HG03469 (cell line): ENCODE measurements around the gene MREG.

Experiments
- ATAC-seq: cut with Tn5 transposase; IDR thresholded peaks from one replicate; pipeline ENCODE4 v1.9.1; 2021; ENCODE audit warnings: mild to moderate bottlenecking, moderate library complexity, moderate number of reproducible peaks; ENCODE audit not compliant: unreplicated experiment

MREG gene

GRCh38 chr2:215920244-215921100, 92.9 kb downstream of the MREG start:
- ATAC-seq, result peak; percentile 44

GRCh38 chr2:215919624-215920243, 93.6 kb downstream of the MREG start:
- no peak for ATAC-seq

- no peak for ATAC-seq
Measured at GRCh38 chr2:215918901-215919599, 94.3 kb downstream of the MREG start.

GRCh38 chr2:215917953-215918620, 95.3 kb downstream of the MREG start:
- ATAC-seq, result peak; percentile 79

- no peak for ATAC-seq
Measured at GRCh38 chr2:215915441-215915840, 97.9 kb downstream of the MREG start.

- no peak for ATAC-seq
Measured at GRCh38 chr2:215914777-215915165, 98.6 kb downstream of the MREG start.

- ATAC-seq, result no peak
Measured at GRCh38 chr2:215914054-215914776, 99.1 kb downstream of the MREG start.

GRCh38 chr2:215912299-215912842, 101.0 kb downstream of the MREG start:
- no peak for ATAC-seq

- ATAC-seq, result no peak
Measured at GRCh38 chr2:215911301-215912085, 101.9 kb downstream of the MREG start.

- ATAC-seq, result no peak
Measured at GRCh38 chr2:215910180-215910579, 103.2 kb downstream of the MREG start.

- no peak for ATAC-seq
Measured at GRCh38 chr2:215907147-215907546, 106.2 kb downstream of the MREG start.

- no peak for ATAC-seq
Measured at GRCh38 chr2:215906458-215906857, 106.9 kb downstream of the MREG start.

GRCh38 chr2:215905691-215906090, 107.7 kb downstream of the MREG start:
- no peak for ATAC-seq

GRCh38 chr2:215904101-215904500, 109.2 kb downstream of the MREG start:
- no peak for ATAC-seq

GRCh38 chr2:215903203-215903602, 110.1 kb downstream of the MREG start:
- no peak for ATAC-seq

GRCh38 chr2:215901796-215902195, 111.6 kb downstream of the MREG start:
- no peak for ATAC-seq

GRCh38 chr2:215900843-215901242, 112.5 kb downstream of the MREG start:
- ATAC-seq, result peak; percentile 85

- no peak for ATAC-seq
Measured at GRCh38 chr2:215900203-215900611, 113.1 kb downstream of the MREG start.
